Measurements from ENCODE around the gene CEP162.
"Not testable (repeated sequence)": the region's sequence is repeated elsewhere in the genome, so short reads cannot be mapped to it uniquely, and the experiment has no call there.

CEP162 gene

GRCh38 chr6:84103029-84103428 lies 124.4 kb downstream of the CEP162 start:
- TF ChIP-seq ZNF274 (IDR thresholded peaks at IDR 0.05; ENCODE audit: low read depth, low read length), result no peak
- H3K4me3 ChIP-seq (ENCODE audit: low read length), result no peak overlapping the region

GRCh38 chr6:84095156-84095555 lies 132.3 kb downstream of the CEP162 start:
- no peak overlapping the region for H3K4me3 ChIP-seq (ENCODE audit: low read length)
- no peak for TF ChIP-seq ZNF274 (IDR thresholded peaks at IDR 0.05; ENCODE audit: low read depth, low read length)

DNA sequence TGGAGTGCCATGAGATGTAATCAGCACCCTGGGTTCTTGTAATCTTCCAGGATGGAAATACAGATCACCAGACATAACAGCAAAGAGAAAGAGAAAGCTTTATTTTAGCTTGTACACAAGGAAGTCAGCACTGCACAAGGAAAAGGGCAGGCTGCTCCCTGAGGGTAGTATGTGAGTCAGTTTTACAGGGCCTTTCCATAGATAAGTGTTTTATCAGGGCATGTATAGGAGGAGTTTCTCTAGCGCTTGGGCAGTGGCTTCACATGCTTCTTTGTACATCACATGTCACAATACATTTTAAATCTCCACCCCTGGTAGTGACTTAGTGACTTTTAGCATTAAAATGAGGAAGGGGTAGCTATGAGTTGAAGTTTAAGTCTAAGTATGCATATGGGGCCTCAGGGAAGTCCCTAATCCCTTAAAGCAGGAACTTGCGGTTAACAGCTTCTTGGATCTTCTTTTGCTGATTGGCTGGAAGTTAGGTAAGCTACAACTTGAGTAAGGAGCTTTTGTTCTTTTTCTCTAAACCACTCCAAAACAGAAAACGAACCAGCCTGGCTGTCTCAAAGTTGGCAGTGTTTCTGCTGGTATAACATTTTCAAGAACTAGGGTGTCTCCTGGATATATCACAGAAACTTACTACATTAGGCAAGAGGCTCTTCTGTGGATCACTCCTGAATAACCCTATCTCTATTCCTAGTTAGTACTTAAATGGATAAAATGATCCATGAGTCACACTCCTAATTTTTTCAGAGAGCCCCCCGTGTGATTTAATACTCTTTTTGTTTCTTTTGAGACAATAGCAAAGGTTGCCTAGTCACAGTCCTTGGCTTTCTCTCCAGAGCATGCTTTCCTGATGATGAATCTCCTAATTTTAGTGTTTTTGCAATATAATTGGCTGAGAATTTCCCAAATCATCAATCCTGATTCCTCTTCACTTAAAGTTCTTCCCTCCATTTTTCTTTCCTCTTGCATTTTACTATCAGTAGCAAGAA lies 133.7 kb downstream of the CEP162 start:
- H3K4me3 ChIP-seq (ENCODE audit: low read length), result no peak overlapping the region
- TF ChIP-seq ZNF274 (IDR thresholded peaks at IDR 0.05; ENCODE audit: low read depth, low read length), result no peak

DNA sequence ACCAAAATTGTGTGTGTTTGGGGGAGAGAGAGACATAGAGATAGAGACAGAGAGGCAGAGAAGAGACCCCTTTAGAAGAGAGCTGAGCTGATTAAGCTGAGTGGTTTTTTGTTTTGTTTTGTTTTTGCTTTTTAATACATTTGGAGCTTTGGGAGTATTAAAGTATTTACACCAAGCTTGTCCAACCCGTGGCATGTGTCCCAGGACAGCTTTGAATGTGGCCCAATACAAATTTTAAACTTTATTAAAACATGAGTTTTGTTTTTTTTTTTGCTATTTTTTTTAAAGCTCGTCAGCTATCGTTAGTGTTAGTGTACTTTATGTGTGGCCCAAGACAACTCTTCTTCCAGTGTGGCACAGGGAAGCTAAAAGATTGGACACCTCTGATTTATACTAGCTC lies 137.9 kb downstream of the CEP162 start:
- H3K4me3 ChIP-seq (ENCODE audit: low read length), result no peak overlapping the region
- TF ChIP-seq ZNF274 (IDR thresholded peaks at IDR 0.05; ENCODE audit: low read depth, low read length), result no peak

DNA sequence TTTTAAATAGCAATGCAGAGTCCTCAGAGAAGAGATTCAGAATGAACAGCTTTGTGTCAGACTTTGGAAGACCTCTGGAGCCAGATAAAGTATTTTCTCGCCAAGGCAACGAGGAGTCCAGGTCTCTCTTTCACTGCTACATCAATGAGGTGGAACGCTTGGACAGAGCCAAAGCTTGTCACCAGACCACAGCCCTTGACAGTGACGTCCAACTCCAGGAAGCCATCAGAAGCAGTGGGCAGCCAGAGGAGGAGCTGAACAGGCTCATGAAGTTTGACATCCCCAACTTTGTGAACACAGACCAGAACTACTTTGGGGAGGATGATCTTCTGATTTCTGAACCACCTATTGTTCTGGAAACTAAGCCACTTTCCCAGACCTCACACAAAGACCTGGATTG lies 138.4 kb downstream of the CEP162 start:
- no peak overlapping the region for H3K4me3 ChIP-seq (ENCODE audit: low read length)
- TF ChIP-seq ZNF274 (IDR thresholded peaks at IDR 0.05; ENCODE audit: low read depth, low read length), result no peak

DNA sequence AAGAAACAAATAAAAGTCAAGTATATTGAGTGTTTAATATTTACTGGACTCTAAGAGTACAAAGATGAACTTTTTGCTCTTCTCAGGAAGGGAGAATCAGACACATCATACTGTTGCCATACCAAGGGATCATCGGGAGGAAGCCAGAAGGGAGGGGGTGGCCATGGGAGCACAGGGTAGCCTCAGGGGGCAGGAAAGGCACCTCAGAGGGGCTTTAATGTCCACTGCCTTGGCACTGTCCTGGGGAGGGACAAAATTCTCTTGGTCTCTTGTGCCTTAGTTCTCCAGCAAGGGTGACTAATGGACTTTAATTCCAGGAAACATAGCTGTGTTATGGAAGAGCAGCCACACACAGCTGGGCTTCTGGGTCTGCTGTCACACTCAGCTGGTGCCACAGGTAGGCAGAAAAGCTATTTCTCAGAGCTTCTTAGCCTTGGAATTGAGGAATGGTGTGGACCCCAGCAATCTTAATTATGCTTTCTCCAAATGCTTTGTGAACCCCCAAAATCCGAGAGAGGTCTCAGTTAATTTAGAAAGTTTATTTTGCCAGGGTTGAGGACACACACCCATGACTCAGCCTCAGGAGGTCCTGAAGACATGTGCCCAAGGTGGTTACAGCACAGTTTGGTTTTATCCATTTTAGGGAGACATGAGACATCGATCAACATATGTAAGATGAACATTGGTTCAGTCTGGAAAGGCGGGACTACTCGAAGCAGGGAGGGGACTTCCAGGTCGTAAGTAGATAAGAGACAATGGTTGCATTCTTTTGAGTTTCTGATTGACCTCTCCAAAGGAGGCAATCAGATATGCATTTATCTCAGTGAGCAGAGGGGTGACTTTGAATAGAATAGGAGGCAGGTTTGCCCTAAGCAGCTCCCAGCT lies 140.7 kb downstream of the CEP162 start:
- no peak overlapping the region for H3K4me3 ChIP-seq (ENCODE audit: low read length)
- TF ChIP-seq ZNF274 (IDR thresholded peaks at IDR 0.05; ENCODE audit: low read depth, low read length), result no peak

DNA sequence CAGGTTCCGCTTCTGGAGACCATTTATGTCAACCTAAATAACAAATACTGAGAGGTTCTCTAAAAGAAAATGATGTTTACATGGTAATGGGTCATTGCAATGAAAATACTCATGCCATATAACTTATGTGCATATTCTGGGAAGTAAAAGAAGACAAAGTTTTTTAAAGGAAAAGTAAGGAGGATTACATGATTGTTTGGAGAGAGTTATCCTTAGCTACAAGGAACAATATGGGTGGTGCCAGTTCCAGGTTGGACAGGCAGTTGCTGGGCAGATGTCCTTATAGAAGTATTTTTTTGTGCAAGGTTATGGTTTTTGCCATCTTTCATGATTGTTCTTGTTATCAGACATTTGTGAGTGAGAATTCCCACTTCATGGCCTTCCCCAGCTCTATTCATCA lies 141.4 kb downstream of the CEP162 start:
- TF ChIP-seq ZNF274 (IDR thresholded peaks at IDR 0.05; ENCODE audit: low read depth, low read length), result no peak
- no peak overlapping the region for H3K4me3 ChIP-seq (ENCODE audit: low read length)

DNA sequence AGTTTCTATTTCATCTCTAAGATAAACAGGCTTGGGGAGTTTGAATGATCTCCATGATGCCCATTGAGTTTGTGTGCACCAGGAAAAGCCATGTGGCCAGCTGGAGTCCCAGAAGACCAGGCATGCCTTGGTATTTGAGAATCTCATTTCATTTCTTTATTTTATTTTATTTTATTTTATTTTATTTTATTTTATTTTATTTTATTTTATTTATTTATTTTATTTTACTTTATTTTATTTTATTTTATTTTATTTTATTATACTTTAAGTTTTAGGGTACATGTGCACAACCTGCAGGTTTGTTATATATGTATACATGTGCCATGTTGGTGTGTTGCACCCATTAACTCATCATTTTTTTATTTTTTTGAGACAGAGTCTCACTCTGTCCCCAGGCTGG lies 142.7 kb downstream of the CEP162 start:
- H3K4me3 ChIP-seq (ENCODE audit: low read length), result not testable (repeated sequence)

DNA sequence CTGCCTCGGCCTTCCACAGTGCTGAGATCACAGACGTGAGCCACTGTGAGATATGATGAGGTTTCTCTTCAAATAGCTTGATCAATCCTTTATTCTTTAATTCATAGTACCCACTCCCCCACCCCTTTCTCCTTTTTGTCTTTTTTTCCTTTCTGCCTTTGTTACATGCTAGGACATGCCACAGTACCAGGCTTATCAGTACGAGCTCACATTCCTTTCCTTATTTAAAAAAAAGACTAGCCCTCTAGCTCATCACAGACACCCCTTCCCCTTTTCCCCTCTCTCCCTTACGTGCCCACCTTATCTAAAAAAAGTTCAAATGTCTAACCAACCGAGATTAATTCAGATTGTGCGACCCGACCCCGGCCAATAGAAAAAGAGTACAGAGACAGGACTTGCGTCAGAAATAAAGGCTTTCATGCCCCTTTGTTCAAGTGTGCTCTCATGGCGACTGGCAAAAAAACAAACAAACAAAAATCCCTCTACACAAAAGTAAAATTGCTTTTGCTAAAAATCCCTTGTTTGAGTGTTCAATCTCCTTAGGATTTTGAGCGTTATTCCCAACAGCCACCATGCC lies 144.7 kb downstream of the CEP162 start:
- H3K4me3 ChIP-seq (ENCODE audit: low read length), result no peak overlapping the region
- TF ChIP-seq ZNF274 (IDR thresholded peaks at IDR 0.05; ENCODE audit: low read depth, low read length), result no peak

DNA sequence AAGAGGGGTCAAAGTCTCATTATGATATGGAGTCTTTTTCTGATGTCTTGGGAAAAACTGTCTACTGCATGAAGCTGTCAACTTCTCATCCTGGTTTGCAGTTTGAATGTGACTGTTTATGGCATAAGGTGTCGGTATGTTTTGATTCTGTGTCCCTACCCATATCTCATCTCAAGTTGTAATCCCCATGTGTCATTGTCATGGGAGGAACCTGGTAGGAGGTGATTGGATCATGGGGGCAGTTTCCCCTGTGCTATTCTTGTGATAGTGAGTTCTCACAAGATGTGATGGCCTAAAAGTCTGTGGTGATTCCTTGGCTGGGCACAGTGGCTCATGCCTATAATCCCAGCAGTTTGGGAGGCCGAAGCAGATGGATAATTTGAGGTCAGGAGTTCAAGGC lies 146.2 kb downstream of the CEP162 start:
- TF ChIP-seq ZNF274 (IDR thresholded peaks at IDR 0.05; ENCODE audit: low read depth, low read length), result no peak
- H3K4me3 ChIP-seq (ENCODE audit: low read length), result no peak overlapping the region

- TF ChIP-seq ZNF274 (IDR thresholded peaks at IDR 0.05; ENCODE audit: low read depth, low read length), result no peak
- no peak overlapping the region for H3K4me3 ChIP-seq (ENCODE audit: low read length)
These were observed 149.1 kb downstream of the CEP162 start for GRCh38 chr6:84078335-84078734.

DNA sequence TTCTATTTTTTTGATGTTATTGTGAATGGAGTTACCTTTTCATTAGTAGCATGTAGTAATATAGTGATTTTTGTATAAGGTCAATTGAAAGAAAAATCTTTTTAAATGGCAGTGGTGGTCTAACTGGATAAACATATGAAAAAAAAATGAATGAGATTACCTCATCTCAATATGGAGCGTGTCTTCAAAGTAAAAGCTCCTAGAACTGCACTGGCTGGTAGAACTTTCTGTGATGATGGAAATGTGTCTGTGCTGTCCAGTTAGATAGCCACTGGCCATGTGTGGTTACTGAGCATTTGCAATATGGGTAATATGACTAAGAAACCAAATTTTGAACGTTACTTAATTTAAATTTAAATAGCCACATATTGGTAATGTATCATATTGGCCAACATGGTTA lies 149.8 kb downstream of the CEP162 start:
- TF ChIP-seq ZNF274 (IDR thresholded peaks at IDR 0.05; ENCODE audit: low read depth, low read length), result no peak
- no peak overlapping the region for H3K4me3 ChIP-seq (ENCODE audit: low read length)

DNA sequence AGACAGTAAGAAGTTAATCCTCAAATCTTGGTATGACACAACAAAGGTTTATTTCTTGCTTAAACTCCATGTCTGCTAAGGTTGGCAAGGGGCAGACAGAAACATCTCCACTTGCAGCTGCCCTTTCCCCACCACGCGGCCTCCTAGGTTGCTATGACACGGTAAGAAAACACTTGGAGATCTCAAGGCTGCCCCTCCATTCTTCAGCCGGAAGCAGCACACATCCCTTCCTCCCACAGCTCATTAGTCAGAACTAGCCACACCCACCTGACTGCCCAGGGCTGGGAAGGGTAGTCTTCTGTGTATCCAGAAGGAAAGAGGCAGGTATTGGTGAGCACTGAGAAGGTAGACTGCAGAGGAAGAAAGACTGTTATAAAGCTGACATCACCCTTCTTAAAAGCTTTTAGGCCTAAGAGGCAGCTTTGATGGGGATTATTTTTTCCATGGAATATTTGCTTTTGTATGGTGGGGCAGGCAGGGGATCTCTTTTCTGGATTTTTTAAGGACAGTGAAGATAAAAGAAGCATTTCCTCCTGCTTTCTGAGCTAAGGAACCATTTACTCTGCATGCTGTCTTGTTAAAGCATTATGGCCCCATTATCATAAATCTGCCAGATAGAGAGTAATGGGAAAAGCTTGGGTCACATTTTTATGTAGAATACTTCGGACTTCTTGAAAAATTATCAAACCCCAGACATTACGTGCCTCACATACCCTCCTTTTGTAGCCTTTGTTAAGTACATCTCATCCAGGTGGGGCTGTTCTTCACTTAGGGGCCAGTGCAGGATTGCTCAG lies 152.3 kb downstream of the CEP162 start:
- no peak for TF ChIP-seq ZNF274 (IDR thresholded peaks at IDR 0.05; ENCODE audit: low read depth, low read length)
- no peak overlapping the region for H3K4me3 ChIP-seq (ENCODE audit: low read length)

Measured in GM08714 (cell line).